ENCODE data around the gene RFX7.

GRCh38 chr15:56242576-56243162 lies 1.0 kb downstream of the RFX7 start:
- TF ChIP-seq EP300 (IDR thresholded peaks at IDR 0.05) = no peak
- TF ChIP-seq, protein P1, sequence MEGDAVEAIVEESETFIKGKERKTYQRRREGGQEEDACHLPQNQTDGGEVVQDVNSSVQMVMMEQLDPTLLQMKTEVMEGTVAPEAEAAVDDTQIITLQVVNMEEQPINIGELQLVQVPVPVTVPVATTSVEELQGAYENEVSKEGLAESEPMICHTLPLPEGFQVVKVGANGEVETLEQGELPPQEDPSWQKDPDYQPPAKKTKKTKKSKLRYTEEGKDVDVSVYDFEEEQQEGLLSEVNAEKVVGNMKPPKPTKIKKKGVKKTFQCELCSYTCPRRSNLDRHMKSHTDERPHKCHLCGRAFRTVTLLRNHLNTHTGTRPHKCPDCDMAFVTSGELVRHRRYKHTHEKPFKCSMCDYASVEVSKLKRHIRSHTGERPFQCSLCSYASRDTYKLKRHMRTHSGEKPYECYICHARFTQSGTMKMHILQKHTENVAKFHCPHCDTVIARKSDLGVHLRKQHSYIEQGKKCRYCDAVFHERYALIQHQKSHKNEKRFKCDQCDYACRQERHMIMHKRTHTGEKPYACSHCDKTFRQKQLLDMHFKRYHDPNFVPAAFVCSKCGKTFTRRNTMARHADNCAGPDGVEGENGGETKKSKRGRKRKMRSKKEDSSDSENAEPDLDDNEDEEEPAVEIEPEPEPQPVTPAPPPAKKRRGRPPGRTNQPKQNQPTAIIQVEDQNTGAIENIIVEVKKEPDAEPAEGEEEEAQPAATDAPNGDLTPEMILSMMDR (IDR thresholded peaks at IDR 0.05) = no peak
